ENCODE measurements around the gene CSH2.
"Not testable (repeated sequence)": the region's sequence is repeated elsewhere in the genome, so short reads cannot be mapped to it uniquely, and the experiment has no call there.

Gene CSH2

DNA sequence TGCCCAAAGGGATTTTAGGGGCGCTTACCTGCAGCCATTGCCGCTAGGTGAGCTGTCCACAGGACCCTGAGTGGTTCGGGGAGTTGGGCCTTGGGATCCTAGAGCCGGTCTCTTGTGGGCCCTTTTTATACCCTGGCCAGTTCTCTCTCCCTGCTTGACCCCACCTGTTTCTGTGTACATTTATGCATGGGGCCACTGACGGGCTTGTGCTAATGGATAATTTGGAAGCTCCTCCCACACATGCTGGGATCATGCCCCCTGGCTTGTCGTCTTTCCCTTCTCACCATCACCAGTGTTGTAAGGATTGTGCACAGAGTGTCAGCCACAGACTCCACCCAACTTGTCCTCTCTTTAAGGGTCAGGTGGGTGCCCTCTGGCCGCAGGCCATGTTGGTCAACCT is at the start of gene CSH2:
CSH2 (minus strand) TSS at position 101 of the 400 bp plus-strand sequence; CDS start at position 38, 63 bp downstream.
- DNase-seq (ENCODE audit: low read depth): not testable (repeated sequence)

DNA sequence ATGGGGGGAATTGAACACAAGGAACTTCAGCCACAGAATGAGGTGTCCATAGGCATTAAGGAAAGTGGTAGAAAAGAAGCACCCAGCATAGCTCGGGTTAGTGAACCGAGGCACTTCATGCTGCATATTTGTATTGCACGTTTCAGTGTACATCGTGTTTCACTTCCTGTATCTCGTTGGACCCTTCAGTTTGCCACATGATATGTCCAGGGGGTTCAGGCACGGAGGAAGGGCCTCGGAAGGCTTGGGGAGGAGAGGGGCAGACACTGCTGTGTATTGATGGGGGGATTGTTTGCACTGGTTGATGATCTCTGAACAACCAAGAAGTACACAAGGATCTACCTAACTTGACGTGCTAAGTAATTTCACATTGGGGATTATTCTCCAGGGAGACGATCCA is 48.9 kb upstream of the CSH2 start:
- DNase-seq (ENCODE audit: low read depth): not testable (repeated sequence)

DNA sequence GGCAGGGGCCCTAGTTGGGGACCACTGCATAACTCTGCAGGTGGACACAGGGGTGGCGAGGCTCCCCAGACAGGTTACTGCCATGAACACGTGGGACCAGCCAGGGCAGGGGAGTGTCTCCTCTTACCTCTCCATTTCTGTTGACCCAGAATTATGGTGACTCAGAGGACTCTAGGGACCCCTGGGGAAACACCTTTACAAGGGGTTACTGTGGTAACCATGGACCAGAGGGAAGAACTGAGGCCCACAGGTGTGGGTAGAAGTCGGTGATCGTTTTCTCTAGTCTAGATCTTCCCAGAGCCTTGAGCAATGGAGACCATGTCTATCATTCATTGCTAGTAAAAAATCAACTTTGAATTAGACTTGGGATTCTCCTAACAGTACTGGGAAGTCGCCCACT is 47.3 kb upstream of the CSH2 start:
- not testable (repeated sequence) for DNase-seq (ENCODE audit: low read depth)

DNA sequence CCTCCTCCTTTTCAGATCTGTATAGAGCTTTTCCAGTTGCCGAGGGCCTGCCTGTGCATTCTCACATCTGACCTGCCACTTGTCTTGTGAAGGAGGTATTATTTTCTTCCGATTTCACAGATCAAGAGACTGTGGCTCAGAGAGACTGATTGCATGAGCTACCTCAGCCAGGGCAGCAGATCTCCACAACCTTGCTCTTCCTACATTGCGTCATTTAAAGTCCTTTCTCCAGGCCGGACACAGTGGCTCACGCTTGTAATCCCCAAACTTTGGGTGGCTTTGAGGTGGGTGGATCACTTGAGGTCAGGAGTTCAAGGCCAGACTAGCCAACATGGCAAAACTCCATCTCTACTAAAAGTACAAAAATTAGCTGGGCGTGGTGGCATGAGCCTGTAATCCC is 46.6 kb upstream of the CSH2 start:
- not testable (repeated sequence) for DNase-seq (ENCODE audit: low read depth)

DNA sequence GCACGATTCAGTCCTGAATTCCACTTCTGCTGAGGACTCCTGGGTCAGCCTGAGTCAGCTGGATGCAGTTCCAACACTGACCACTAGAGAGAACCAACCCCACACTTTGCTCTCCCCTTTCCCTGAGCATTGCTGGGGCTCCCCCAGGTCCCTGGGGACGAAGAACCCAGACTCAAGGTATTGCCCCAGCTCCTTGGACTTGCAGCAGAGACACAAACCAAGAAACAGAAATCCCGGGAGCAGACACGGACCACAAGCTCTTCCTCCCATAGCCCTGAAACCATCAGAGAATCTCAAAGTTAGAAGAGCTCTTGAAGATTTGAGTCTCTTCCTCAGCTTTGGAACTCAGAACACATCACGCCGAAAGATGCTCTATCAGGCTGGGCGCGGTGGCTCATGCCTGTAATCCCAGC is 45.8 kb upstream of the CSH2 start:
- peak; percentile 62 for DNase-seq (ENCODE audit: low read depth)

DNA sequence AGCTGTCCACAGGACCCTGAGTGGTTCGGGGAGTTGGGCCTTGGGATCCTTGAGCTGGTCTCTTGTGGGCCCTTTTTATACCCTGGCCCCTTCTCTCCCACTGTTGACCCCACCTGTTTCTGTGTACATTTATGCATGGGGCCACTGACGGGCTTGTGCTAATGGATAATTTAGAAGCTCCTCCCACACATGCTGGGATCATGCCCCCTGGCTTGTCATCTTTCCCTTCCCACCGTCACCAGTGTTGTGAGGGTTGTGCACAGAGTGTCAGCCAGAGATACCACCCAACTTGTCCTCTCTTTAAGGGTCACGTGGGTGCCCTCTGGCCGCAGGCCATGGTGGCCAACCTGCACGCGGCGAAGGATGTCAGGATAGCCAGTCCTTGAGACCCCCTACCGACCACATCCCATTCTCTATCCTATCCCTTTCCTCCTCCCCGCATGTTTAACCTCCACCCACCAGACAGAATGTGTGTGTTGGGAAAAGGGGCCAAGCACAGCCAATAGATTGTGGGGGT is 45.4 kb upstream of the CSH2 start, which contains the start of gene GH1:
GH1 (minus strand) TSS at position 51 of the 517 bp plus-strand sequence. CDS start 63 bp downstream, outside the sequence.
- DNase-seq (ENCODE audit: low read depth): not testable (repeated sequence)

DNA sequence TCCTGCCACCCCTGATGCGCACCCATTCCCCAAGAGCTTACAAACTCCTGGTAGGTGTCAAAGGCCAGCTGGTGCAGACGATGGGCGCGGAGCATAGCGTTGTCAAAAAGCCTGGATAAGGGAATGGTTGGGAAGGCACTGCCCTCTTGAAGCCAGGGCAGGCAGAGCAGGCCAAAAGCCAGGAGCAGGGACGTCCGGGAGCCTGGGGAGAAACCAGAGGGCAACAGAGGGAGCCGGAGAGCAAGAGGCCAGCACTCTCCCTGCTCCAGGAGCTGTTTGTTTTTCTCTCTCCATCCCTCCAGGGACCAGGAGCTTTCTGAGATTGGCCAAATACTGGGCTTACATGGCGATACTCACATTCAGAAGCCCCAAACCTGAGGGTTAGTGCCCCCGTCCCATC is 44.8 kb upstream of the CSH2 start:
- DNase-seq (ENCODE audit: low read depth): no peak

DNA sequence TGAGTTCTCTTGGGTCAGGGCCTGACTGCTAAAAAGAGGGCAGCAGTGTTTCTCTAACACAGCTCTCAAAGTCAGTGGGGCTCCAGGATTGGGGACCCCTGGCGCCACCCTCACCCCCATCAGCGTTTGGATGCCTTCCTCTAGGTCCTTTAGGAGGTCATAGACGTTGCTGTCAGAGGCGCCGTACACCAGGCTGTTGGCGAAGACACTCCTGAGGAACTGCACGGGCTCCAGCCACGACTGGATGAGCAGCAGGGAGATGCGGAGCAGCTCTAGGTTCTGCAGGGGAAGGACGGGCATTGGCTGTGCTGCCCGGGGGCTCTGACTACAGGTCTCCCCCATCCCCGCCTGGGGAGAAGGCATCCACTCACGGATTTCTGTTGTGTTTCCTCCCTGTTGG is 44.2 kb upstream of the CSH2 start:
- no peak for DNase-seq (ENCODE audit: low read depth)

DNA sequence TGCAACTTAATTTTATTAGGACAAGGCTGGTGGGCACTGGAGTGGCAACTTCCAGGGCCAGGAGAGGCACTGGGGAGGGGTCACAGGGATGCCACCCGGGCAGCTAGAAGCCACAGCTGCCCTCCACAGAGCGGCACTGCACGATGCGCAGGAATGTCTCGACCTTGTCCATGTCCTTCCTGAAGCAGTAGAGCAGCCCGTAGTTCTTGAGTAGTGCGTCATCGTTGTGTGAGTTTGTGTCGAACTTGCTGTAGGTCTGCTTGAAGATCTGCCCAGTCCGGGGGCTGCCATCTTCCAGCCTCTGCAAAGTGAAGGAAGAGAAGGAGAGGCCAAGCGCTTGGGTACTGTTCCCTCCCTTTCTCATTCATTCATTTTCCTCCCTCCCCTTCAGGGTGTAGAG is 43.7 kb upstream of the CSH2 start:
- not testable (repeated sequence) for DNase-seq (ENCODE audit: low read depth)

DNA sequence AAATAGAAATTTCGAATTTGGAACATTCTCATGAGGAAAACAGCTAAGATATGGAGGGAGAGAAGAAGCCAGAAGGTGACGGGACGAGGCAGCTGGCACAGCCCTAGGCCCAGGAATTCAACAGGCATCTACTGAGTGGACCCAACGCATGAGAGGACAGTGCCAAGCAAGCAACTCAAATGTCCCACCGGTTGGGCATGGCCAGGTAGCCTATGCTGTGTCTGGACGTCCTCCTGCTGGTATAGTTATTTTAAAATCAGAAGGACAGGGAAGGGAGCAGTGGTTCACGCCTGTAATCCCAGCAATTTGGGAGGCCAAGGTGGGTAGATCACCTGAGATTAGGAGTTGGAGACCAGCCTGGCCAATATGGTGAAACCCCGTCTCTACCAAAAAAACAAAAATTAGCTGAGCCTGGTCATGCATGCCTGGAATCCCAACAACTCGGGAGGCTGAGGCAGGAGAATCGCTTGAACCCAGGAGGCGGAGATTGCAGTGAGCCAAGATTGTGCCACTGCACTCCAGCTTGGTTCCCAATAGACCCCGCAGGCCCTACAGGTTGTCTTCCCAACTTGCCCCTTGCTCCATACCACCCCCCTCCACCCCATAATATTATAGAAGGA is 43.2 kb upstream of the CSH2 start:
- DNase-seq (ENCODE audit: low read depth): no peak

DNA sequence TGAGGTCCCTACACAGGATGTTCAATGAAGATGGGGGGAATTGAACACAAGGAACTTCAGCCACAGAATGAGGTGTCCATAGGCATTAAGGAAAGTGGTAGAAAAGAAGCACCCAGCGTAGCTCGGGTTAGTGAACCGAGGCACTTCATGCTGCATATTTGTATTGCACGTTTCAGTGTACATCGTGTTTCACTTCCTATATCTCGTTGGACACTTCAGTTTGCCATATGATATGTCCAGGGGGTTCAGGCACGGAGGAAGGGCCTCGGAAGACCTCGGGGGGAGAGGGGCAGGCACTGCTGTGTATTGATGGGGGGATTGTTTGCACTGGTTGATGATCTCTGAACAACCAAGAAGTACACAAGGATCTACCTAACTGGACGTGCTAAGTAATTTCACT is 42.3 kb upstream of the CSH2 start:
- not testable (repeated sequence) for DNase-seq (ENCODE audit: low read depth)

DNA sequence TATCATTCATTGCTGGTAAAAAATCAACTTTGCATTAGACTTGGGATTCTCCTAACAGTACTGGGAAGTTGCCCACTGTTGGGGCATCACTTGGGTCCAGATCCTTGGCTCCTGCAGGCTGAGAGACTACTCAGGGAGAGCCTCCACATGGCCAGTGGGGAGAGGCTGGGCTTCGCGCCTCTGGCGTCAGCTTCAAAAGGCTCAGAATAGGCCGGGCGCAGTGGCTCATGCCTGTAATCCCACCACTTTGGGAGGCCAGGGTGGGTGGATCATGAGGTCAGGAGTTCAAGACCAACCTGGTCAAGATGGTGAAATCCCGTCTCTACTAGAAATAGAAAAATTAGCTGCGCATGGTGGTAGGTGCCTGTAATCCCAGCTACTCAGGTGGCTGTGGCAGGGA is 41.0 kb upstream of the CSH2 start:
- DNase-seq (ENCODE audit: low read depth): no peak

DNA sequence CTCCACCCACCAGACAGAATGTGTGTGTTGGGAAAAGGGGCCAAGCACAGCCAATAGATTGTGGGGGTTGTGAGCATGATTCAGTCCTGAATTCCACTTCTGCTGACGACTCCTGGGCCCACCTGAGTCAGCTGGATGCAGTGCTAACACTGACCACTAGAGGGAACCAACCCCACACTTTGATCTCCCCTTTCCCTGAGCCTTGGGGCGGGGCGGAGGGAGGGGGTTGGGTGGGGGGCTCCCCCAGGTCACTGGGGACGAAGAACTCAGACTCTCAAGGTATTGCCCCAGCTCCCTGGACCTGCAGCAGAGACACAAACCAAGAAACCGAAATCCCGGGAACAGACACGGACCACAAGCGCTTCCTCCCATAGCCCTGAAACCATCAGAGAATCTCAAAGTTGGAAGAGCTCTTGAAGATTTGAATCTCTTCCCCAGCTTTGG is 38.2 kb upstream of the CSH2 start:
- DNase-seq (ENCODE audit: low read depth): peak; percentile 54

DNA sequence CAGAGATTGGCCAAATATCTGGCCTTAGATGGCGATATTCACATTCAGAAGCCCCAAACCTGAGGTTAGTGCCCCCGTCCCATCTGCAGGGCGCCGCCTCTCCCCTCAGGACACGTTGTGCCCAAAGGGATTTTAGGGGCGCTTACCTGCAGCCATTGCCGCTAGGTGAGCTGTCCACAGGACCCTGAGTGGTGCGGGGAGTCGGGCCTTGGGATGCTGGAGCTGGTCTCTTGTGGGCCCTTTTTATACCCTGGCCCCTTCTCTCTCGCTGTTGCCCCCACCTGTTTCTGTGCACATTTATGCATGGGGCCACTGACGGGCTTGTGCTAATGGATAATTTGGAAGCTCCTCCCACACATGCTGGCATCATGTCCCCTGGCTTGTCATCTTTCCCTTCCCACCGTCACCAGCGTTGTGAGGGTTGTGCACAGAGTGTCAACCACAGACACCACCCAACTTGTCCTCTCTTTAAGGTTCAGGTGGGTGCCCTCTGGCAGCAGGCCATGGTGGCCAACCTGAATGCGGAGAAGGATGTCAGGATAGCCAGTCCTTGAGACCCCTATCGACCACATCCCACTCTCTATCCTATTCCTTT is 37.7 kb upstream of the CSH2 start, which contains the start of gene CSHL1:
CSHL1 (minus strand) TSS at position 218 of the 595 bp plus-strand sequence; CDS start at position 156, 62 bp downstream.
- no peak for DNase-seq (ENCODE audit: low read depth)

DNA sequence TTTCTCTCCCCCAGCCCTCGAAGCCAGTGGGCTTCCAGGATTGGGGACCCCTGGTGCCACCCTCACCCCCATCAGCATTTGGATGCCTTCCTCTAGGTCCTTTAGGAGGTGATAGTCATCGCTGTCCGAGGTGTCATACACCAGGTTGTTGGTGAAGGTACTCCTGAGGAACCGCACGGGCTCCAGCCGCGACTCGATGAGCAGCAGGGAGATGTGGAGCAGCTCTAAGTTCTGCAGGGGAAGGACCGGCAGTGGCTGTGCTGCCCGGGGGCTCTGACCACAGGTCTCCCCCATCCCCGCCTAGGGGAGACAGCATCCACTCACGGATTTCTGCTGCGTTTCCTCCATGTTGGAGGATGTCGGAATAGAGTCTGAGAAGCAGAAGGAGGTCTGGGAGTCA is 36.6 kb upstream of the CSH2 start:
- no peak for DNase-seq (ENCODE audit: low read depth)

DNA sequence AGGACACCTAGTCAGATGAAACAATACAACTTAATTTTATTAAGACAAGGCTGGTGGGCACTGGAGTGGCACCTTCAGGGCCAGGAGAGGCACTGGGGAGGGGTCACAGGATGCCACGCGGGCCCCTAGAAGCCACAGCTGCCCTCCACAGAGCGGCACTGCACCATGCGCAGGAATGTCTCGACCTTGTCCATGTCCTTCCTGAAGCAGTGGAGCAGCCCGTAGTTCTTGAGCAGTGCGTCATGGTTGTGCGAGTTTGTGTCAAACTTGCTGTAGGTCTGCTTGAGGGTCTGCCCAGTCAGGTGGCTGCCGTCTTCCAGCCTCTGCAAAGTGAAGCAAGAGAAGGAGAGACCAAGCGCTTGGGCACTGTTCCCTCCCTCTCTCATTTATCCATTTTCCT is 36.1 kb upstream of the CSH2 start:
- not testable (repeated sequence) for DNase-seq (ENCODE audit: low read depth)

DNA sequence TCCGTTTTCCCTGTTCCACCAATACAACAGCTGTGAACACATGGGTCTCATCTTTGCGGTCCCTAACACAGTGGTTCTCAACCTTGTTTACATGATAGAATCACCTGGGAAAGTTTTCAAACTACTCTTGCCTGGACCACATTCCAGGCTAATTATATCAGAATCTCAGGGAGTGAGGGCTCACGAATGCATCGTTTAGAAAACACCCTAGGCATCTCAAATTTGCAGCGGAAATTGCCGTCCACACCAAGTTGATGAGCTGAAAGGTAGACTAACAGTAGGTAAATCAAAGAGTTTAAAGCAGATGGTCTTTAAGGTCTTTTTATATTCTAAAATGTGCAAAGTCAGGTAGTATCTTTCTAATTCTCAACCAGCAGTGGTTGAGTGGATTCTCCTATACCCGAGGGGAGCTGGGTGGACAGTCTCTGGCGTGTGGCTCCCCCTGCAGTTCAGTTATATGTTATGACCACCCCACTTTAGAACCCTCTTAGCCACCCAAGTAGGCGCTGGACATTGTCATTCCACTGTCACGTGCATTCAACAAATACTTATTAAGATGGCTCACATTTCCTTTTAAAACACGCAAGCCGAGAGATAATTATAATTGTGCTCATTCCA is 33.8 kb upstream of the CSH2 start:
- DNase-seq (ENCODE audit: low read depth): not testable (repeated sequence)

DNA sequence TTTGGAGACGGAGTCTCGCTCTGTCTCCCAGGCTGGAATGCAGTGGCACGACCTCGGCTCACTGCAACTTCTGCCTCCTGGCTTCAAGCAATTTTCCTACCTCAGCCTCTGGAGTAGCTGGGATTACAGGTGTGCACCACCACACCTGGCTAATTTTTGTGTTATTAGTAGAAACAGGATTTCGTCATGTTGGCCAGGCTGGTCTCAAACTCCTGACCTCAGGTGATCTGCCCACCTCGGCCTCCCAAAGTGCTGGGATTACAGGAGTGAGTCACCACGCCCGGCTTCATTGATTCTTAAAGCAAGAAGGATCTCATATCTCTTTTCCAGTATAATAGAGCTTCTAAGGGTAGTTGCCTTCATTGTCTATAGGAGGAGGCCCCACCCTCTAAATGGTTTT is 31.3 kb upstream of the CSH2 start:
- not testable (repeated sequence) for DNase-seq (ENCODE audit: low read depth)

DNA sequence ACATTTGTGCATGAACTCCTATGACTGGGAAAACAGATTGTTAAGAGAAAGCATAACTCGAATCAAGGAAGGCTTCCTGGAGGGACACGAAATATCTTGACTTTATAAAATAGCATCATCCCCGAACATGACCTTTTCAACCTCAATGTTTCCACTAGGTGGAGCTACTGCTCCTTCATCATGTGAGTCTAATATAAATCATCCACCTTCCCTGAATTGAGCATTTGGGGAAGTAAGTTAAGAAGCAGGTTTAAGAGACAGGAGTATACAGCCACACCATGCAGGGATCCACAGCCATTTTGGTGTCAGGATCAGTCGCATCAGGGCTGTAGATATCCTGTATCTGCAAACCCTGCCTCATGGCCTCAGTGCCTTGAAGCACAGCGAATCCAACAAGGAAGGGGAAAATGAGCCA is 30.3 kb upstream of the CSH2 start:
- DNase-seq (ENCODE audit: low read depth): not testable (repeated sequence)

DNA sequence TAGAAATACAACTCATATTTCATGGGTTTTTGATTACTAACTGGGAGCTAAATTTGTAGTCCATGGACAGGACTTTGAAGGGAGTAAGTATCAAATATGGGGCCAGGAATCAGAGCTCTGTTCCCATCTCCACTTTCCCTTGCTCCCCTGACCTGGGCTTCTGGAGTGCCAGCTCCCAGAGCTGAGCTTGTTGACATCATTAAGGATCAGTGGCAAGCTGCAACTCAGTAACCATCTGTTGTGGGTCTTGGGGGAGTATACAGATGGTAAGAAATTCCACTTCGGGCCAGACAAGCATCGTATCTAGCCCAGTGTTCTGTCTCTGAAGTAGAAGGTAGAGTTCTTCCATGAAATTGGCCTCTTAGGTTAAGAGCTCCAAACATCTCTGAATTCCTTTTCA is 28.5 kb upstream of the CSH2 start:
- not testable (repeated sequence) for DNase-seq (ENCODE audit: low read depth)

DNA sequence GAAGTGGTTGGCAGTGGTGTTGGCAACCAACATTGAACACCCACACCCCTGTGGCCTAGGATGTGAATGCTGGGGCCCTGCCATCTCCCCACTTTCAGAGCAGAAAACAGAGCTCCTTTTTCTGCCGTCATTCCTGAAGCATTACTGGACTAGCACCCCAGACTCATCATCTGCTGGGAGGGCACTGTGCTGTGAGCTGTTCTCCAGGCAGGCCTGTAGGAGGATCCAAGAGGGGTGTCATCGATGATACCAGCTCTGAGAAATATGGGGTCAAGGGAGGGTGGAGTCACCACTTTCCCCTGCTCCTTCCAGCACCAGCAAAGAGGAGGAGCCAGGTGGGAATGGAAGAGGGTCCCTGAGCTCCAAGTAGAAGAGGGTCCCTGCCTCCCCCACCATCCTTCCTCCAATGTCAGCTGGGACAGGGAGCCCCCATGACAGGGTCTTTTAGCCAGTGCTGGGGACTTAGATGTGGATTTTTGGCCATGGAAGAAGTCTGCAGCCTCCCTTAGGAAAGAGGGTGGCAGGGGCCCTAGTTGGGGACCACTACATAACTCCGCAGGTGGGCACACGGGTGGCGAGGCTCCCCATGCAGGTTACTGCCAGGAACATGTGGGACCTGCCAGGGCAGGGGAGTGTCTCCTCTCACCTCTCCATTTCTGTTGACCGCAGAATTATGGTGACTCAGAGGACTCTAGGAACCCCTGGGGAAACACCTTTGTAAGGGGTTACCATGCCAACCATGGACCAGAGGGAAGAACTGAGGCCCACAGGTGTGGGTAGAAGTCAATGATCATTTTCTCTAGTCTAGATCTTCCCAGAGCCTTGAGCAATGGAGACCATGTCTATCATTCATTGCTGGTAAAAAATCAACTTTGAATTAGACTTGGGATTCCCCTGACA is 25.7 kb upstream of the CSH2 start:
- DNase-seq (ENCODE audit: low read depth): not testable (repeated sequence)

Data from activated T-cell treated with anti-CD3 and anti-CD28 coated beads for 1 hour (primary cell).